HepG2 (cell line): ENCODE measurements around the gene LITAF. TPM values are rescaled to one million over a fixed set of nuclear protein-coding genes. Genes with fewer than 3 reads are reported as not detected.

Experiments
- ATAC-seq: fragments of 200-7000 bp; cut with Tn5 transposase; 3 replicates; pipeline ENCODE4 v1.9.1; 2020; ENCODE audit warnings: mild to moderate bottlenecking, moderate library complexity
- BruUV-seq: library from RNA; stranded (reverse); fragments of 400-500 nt; replicated peaks from 2 replicates; lab custom pipeline; 2021; lab: Mats Ljungman, UMichigan
- CTCF ChIA-PET: fragments of 300-600 bp; formaldehyde crosslinking; extraction: SDS; loops from one replicate; lab custom pipeline; 2021; ENCODE audit warnings: low total read pairs, inconsistent platforms, low intra/inter-chr PET ratio; lab: Yijun Ruan, JAX
- POLR2A ChIA-PET: fragments of 350-600 bp; sonication (Branson Sonifier 250); formaldehyde crosslinking; loops from one replicate; lab custom pipeline; 2020; ENCODE audit warnings: antibody characterized with exemption, inconsistent platforms; lab: Yijun Ruan, JAX
- DNase-seq: peaks from one replicate; pipeline ENCODE4 v3.0.0-alpha.2; 2015; ENCODE audit warnings: low spot score
- FAIRE-seq: peaks from 3 replicates; lab custom pipeline; 2011; peaks lifted over from hg19 to GRCh38; lab: Jason Lieb, UNC
- H2AFZ ChIP-seq: one replicate; pipeline ENCODE4 v1.6.1; 2011; ENCODE audit warnings: low read length, inconsistent platforms
- H3K27ac ChIP-seq: fragments of 300-600 bp; 3 replicates; pipeline ENCODE4 v1.8.0; 2011; ENCODE audit warnings: mixed run types, mild to moderate bottlenecking, mixed read lengths, low read length, inconsistent platforms; ENCODE audit not compliant: insufficient read depth; ENCODE audit errors: extremely low read length
- H3K27me3 ChIP-seq, 2 experiments: fragments of 200-600 bp in 1 of 2; 2 replicates in 1 of 2; 3 replicates in 1 of 2; pipeline versions ENCODE4 v1.6.0 to v1.8.0; 2011; ENCODE audit warnings: low read length in 2 of 2, mild to moderate bottlenecking in 2 of 2, moderate library complexity in 2 of 2, inconsistent platforms in 1 of 2; ENCODE audit not compliant: insufficient read depth in 2 of 2, control insufficient read depth in 1 of 2
- H3K36me3 ChIP-seq, 2 experiments: fragments of 200-600 bp in 1 of 2; replicated peaks in 1 of 2; 2 replicates in 1 of 2; 3 replicates in 1 of 2; pipeline versions ENCODE4 v1.5.1 to v1.8.0; 2011; ENCODE audit warnings: low read length in 2 of 2, inconsistent platforms in 1 of 2; ENCODE audit not compliant: insufficient read depth in 2 of 2, control insufficient read depth in 1 of 2
- H3K4me1 ChIP-seq: 2 replicates; pipeline ENCODE4 v1.5.1; 2012; ENCODE audit warnings: low read length, inconsistent platforms; ENCODE audit not compliant: insufficient read depth
- H3K4me2 ChIP-seq: 2 replicates; pipeline ENCODE4 v1.6.0; 2011; ENCODE audit warnings: low read depth, low read length, inconsistent platforms
- H3K4me3 ChIP-seq, 3 experiments: fragments of 200-600 bp in 1 of 3; sonication (generic), shearing (Covaris generic) in 1 of 3; replicated peaks in 1 of 3; 2 replicates each; pipeline ENCODE4 v1.5.1; 2011 to 2016; ENCODE audit warnings: low read length in 3 of 3, inconsistent platforms in 2 of 3, low read depth in 2 of 3, mild to moderate bottlenecking in 2 of 3, control low read depth in 1 of 3, mixed read lengths in 1 of 3; ENCODE audit not compliant: insufficient read depth in 1 of 3
- H3K79me2 ChIP-seq: one replicate; pipeline ENCODE4 v1.6.1; 2011; ENCODE audit warnings: low read length, inconsistent platforms; ENCODE audit not compliant: insufficient read depth
- H3K9ac ChIP-seq: 2 replicates; pipeline ENCODE4 v1.6.0; 2011; ENCODE audit warnings: mild to moderate bottlenecking, low read depth, low read length, inconsistent platforms; ENCODE audit not compliant: insufficient read depth
- H3K9me3 ChIP-seq: 2 replicates; pipeline ENCODE4 v1.5.1; 2012; ENCODE audit warnings: mild to moderate bottlenecking, low read length
- H4K20me1 ChIP-seq: 2 replicates; pipeline ENCODE4 v1.6.0; 2011; ENCODE audit warnings: inconsistent platforms, mild to moderate bottlenecking, low read length, moderate library complexity; ENCODE audit not compliant: insufficient read depth
- AHR ChIP-seq: IDR thresholded peaks from 2 replicates; pipeline ENCODE4 v1.6.1; 2018; ENCODE audit warnings: missing genetic modification reagents, missing compliant biosample characterization
- CEBPB ChIP-seq: IDR thresholded peaks from 2 replicates; pipeline ENCODE4 v1.6.1; 2011; ENCODE audit warnings: low read depth, low read length, improper control_type of control experiment, borderline replicate concordance
- JUNB ChIP-seq: sonication (generic); formaldehyde crosslinking; IDR thresholded peaks from 2 replicates; pipeline ENCODE4 v1.8.0; 2022; ENCODE audit warnings: missing genetic modification reagents, mild to moderate bottlenecking, borderline replicate concordance
- SMYD3 ChIP-seq: sonication (generic); formaldehyde crosslinking; IDR thresholded peaks from 2 replicates; pipeline ENCODE4 v1.8.1; 2023; ENCODE audit warnings: mild to moderate bottlenecking, missing genetic modification reagents
- SP5 ChIP-seq: IDR thresholded peaks from 2 replicates; pipeline ENCODE4 v1.6.1; 2016; ENCODE audit warnings: low read depth, borderline replicate concordance
- ZNF629 ChIP-seq: sonication (generic); formaldehyde crosslinking; conservative IDR thresholded peaks from 2 replicates; pipeline ENCODE4 v1.5.0; 2020; ENCODE audit warnings: missing genetic modification reagents
- WGBS: methylation state at CpG from one replicate; pipeline ENCODE4 v1.1.6; 2017; ENCODE audit warnings: low lambda C conversion rate; 5-methylcytosine and 5-hydroxymethylcytosine counted together
- in situ Hi-C: cut with HindIII; loops from 2 replicates; pipeline ENCODE4 v1.10.0; 2017; ENCODE audit warnings: low pct_unique_long_range_greater_than_20kb; ENCODE audit not compliant: extremely low pct_ligation_motif_present
- intact Hi-C: fragments of 100-400 bp; cut with micrococcal nuclease; formaldehyde crosslinking; loops from one replicate; pipeline ENCODE4 v1.10.0; 2022; ENCODE audit not compliant: unreplicated experiment
- polyA plus RNA-seq, 8 experiments: library from polyadenylated mRNA; depleted of rRNA in 3 of 8; stranded (reverse) in 7 of 8; unstranded in 1 of 8; fragments of >200 nt; fragmentation: Illumina TruSeq in 4 of 8; extraction: Trizol in 4 of 8; gene quantifications; 2 replicates each; pipeline versions ENCODE4 v1.2.1 to v1.2.3, GENCODE V29; 2011 to 2016; ENCODE audit warnings: low read depth in 4 of 8, missing spikeins in 1 of 8, mixed read lengths in 1 of 8; ENCODE audit not compliant: insufficient read depth in 1 of 8
- total RNA-seq, 5 experiments: library from RNA; depleted of rRNA; stranded (reverse); fragments of >200 nt; fragmentation: Illumina TruSeq; extraction: Trizol; gene quantifications; 2 replicates each; pipeline ENCODE4 v1.2.3, GENCODE V29; 2016; ENCODE audit warnings: low read depth in 1 of 5
- TF ChIP-seq, protein P1 (sequence below): sonication (generic); formaldehyde crosslinking; conservative IDR thresholded peaks from 2 replicates; pipeline ENCODE4 v1.8.0; 2022; ENCODE audit warnings: mild to moderate bottlenecking, moderate library complexity, missing genetic modification reagents
- TF ChIP-seq, protein P2 (sequence below): IDR thresholded peaks from 2 replicates; pipeline ENCODE4 v1.6.1; 2018; ENCODE audit warnings: missing genetic modification reagents

LITAF gene
- total and polyA plus RNA-seq, 2 of the 13 experiments (the other 11 are each of a cell fraction or from before 2014, with no cell fraction given): 80.1 to 141 TPM

DNA sequence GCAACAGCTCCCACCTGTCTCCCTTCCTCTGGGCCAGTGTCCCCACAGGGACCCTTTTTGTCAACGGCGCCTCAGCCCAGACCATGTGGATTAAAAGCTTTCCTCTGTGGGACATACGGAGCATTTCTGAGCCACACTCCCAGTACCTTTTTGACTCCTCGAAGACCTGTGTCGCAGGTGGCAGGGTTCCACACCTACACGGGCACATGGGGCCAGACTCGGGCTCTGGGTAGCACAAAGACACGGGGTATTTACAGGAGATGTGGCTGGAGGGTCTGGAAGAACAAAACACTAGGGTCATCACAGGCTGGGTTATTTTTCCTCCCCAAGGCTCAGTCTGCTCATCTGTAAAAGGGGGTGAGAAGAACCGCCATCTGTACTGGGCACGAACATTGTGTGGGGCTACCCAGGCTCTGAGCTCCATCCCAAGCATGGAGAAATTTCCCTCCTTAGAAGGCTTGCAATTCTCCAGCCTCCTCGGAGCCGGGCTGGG, 49.0 kb upstream of the LITAF start:
- H3K9ac ChIP-seq: no peak overlapping the region
- DNase-seq: no peak
- no peak overlapping the region for H2AFZ ChIP-seq
- in situ Hi-C loops (no loop called here), intact Hi-C loops (no loop called here)
- no peaks in the 10 kb centered on the region for H4K20me1 ChIP-seq
- H3K27ac ChIP-seq: no peak overlapping the region
- ATAC-seq: no peak
- no peaks in the 10 kb centered on the region for H3K9me3 ChIP-seq
- no peak overlapping the region for H3K4me3 ChIP-seq
- TF ChIP-seq, protein P1, sequence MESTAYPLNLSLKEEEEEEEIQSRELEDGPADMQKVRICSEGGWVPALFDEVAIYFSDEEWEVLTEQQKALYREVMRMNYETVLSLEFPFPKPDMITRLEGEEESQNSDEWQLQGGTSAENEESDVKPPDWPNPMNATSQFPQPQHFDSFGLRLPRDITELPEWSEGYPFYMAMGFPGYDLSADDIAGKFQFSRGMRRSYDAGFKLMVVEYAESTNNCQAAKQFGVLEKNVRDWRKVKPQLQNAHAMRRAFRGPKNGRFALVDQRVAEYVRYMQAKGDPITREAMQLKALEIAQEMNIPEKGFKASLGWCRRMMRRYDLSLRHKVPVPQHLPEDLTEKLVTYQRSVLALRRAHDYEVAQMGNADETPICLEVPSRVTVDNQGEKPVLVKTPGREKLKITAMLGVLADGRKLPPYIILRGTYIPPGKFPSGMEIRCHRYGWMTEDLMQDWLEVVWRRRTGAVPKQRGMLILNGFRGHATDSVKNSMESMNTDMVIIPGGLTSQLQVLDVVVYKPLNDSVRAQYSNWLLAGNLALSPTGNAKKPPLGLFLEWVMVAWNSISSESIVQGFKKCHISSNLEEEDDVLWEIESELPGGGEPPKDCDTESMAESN (CRISPR knock-in tag): no peak
- TF ChIP-seq JUNB (CRISPR knock-in tag): 0 out of 2 replicates have a peak, but pooled peaks have one; percentile 4
- TF ChIP-seq SP5: no peak
- peak; percentile 70 for TF ChIP-seq ZNF629 (CRISPR knock-in tag)
- TF ChIP-seq AHR (CRISPR knock-in tag): 0 out of 2 replicates have a peak, but pooled peaks have one; percentile 21
- no TSS peak for BruUV-seq
- ChIA-PET POLR2A (interaction anchor here (1.0 kb wide), 1 partner anchor 49 kb away, joined by 3 read pairs; the partner anchor contains the start of gene LITAF), CTCF (no interaction called here)
- H3K4me1 ChIP-seq: peaks cover 44% of the 10 kb centered on the region
- no peaks in the 10 kb centered on the region for H3K36me3 ChIP-seq
- H3K4me2 ChIP-seq: 0 out of 2 replicates have a peak overlapping the region, but pooled peaks have one; percentile 1
- WGBS: 58% methylated on average over 12 of the region's 12 CpGs
- H3K79me2 ChIP-seq: no peaks in the 10 kb centered on the region
- H3K27me3 ChIP-seq: peaks cover 0 to 13% of the 10 kb centered on the region in 2 experiments; a peak in 2 of 5 replicates
- no peak for FAIRE-seq

DNA sequence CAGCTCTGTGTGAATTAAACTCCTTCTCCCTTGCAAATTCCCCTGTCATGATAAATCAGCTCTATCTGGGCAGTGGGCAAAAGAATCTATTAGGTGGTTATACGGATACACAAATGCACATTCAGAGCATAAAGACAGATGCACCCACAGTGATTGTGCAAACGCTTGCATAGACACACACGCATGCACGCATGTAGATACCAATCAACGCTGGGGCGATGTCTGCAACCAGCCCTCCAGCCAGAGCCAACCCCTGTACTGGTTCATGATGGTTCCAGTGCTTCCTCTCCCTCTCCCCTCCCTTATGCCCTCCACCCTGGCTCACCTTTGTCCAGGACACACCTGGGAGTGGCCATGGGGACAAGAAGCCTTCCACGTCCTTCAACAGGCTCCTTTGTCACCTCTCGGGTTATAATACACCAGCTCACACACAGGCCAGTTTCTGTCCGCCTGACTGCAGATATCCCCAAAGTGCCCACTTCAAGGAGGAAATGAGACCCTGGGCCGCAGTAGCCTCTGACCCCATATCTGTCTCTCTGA, 48.5 kb upstream of the LITAF start:
- ATAC-seq (no peak), FAIRE-seq (no peak), DNase-seq (no peak)
- intact Hi-C loops: no loop called here
- no peaks in the 10 kb centered on the region for H3K79me2 ChIP-seq
- no peak overlapping the region for H2AFZ ChIP-seq
- peaks cover 44% of the 10 kb centered on the region for H3K4me1 ChIP-seq
- peaks cover 0 to 13% of the 10 kb centered on the region in 2 experiments; a peak in 2 of 5 replicates for H3K27me3 ChIP-seq
- WGBS: 44% methylated on average over 10 of the region's 10 CpGs
- POLR2A ChIA-PET: no interaction called here
- H3K9ac ChIP-seq: no peak overlapping the region
- in situ Hi-C loops: no loop called here
- 0 out of 2 replicates have a peak, but pooled peaks have one; percentile 33 for TF ChIP-seq JUNB (CRISPR knock-in tag)
- no peak for TF ChIP-seq SMYD3 (CRISPR knock-in tag)
- TF ChIP-seq CEBPB: 0 out of 2 replicates have a peak, but pooled peaks have one; percentile 24
- TF ChIP-seq, protein P2, sequence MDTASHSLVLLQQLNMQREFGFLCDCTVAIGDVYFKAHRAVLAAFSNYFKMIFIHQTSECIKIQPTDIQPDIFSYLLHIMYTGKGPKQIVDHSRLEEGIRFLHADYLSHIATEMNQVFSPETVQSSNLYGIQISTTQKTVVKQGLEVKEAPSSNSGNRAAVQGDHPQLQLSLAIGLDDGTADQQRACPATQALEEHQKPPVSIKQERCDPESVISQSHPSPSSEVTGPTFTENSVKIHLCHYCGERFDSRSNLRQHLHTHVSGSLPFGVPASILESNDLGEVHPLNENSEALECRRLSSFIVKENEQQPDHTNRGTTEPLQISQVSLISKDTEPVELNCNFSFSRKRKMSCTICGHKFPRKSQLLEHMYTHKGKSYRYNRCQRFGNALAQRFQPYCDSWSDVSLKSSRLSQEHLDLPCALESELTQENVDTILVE (CRISPR knock-in tag): no peak
- CTCF ChIA-PET: no interaction called here
- no peaks in the 10 kb centered on the region for H4K20me1 ChIP-seq
- H3K4me3 ChIP-seq: no peak overlapping the region
- no peaks in the 10 kb centered on the region for H3K36me3 ChIP-seq
- H3K9me3 ChIP-seq: no peaks in the 10 kb centered on the region
- BruUV-seq: no TSS peak
- no peak overlapping the region for H3K4me2 ChIP-seq
- no peak overlapping the region for H3K27ac ChIP-seq
